GM23338 (cell line): ENCODE data around the gene OAS2. TPM values are rescaled to one million over a fixed set of nuclear protein-coding genes. Genes with fewer than 3 reads are reported as not detected.
A peak's percentile ranks its signal among the peaks of the same experiment; 100 is the strongest.

ENCODE experiments used
- ATAC-seq: fragments of 200-7000 bp; cut with Tn5 transposase; 3 replicates; pipeline ENCODE4 v1.9.1; 2020
- DNase-seq: peaks from one replicate; pipeline ENCODE4 v3.0.0-alpha.2; 2015; ENCODE audit warnings: low spot score
- H2AFZ ChIP-seq: fragments of 200-600 bp; sonication (generic); 2 replicates; pipeline ENCODE4 v1.8.0; 2016; ENCODE audit warnings: antibody characterized with exemption, mild to moderate bottlenecking, moderate library complexity
- H3F3A ChIP-seq: fragments of 200-600 bp; sonication (generic); replicated peaks from 2 replicates; pipeline ENCODE4 v1.8.0; 2017; ENCODE audit warnings: antibody characterized with exemption, mixed run types, low read depth
- H3K27ac ChIP-seq: fragments of 200-600 bp; sonication (generic); 2 replicates; pipeline ENCODE4 v1.6.1; 2016; ENCODE audit warnings: low read depth
- H3K27me3 ChIP-seq: fragments of 200-600 bp; sonication (generic); 2 replicates; pipeline ENCODE4 v1.8.0; 2016; ENCODE audit warnings: mild to moderate bottlenecking, mixed run types, moderate library complexity; ENCODE audit not compliant: insufficient read depth
- H3K36me3 ChIP-seq: fragments of 200-600 bp; sonication (generic); 2 replicates; pipeline ENCODE4 v1.8.0; 2016; ENCODE audit warnings: mild to moderate bottlenecking; ENCODE audit not compliant: insufficient read depth
- H3K4me1 ChIP-seq: fragments of 200-600 bp; sonication (generic); 2 replicates; pipeline ENCODE4 v1.8.0; 2016; ENCODE audit warnings: mild to moderate bottlenecking, moderate library complexity; ENCODE audit not compliant: insufficient read depth
- H3K4me2 ChIP-seq: fragments of 200-600 bp; sonication (generic); 2 replicates; pipeline ENCODE4 v1.7.1; 2017; ENCODE audit warnings: mixed run types
- H3K4me3 ChIP-seq: fragments of 200-600 bp; sonication (generic); 2 replicates; pipeline ENCODE4 v1.6.1; 2016; ENCODE audit warnings: mixed run types
- H3K79me2 ChIP-seq: fragments of 200-600 bp; sonication (generic); replicated peaks from 2 replicates; pipeline ENCODE4 v1.8.0; 2017; ENCODE audit warnings: mild to moderate bottlenecking; ENCODE audit not compliant: insufficient read depth
- H3K9me2 ChIP-seq: fragments of 200-600 bp; sonication (generic); 2 replicates; pipeline ENCODE4 v1.8.0; 2017; ENCODE audit not compliant: insufficient read depth
- H4K20me1 ChIP-seq: fragments of 200-600 bp; sonication (generic); replicated peaks from 2 replicates; pipeline ENCODE4 v1.8.0; 2017; ENCODE audit warnings: mild to moderate bottlenecking; ENCODE audit not compliant: insufficient read depth
- H3K27ac Mint-ChIP-seq: 2 replicates; pipeline ENCODE4 v1.8.0; 2020; ENCODE audit warnings: inconsistent platforms, mild to moderate bottlenecking, moderate library complexity, mixed read lengths
- H3K27me3 Mint-ChIP-seq: 3 replicates; pipeline ENCODE4 v1.8.0; 2022; ENCODE audit warnings: low read depth, mild to moderate bottlenecking, moderate library complexity, mixed read lengths, inconsistent platforms; ENCODE audit not compliant: insufficient read depth, poor library complexity
- H3K36me3 Mint-ChIP-seq: 3 replicates; pipeline ENCODE4 v1.8.0; 2021; ENCODE audit warnings: low read depth, mild to moderate bottlenecking, inconsistent platforms, moderate library complexity, mixed read lengths
- H3K4me1 Mint-ChIP-seq: 3 replicates; pipeline ENCODE4 v1.8.0; 2020; ENCODE audit warnings: mild to moderate bottlenecking, inconsistent platforms, mixed read lengths
- H3K4me3 Mint-ChIP-seq: 3 replicates; pipeline ENCODE4 v1.8.0; 2021; ENCODE audit warnings: moderate library complexity, mild to moderate bottlenecking, inconsistent platforms, mixed read lengths
- H3K9me3 Mint-ChIP-seq: 3 replicates; pipeline ENCODE4 v1.8.0; 2020; ENCODE audit warnings: moderate library complexity, mild to moderate bottlenecking, inconsistent platforms, mixed read lengths
- CTCF ChIP-seq, 2 experiments: fragments of 200-600 bp in 1 of 2; sonication (generic) in 1 of 2; conservative IDR thresholded peaks; 2 replicates each; pipeline versions ENCODE4 v1.5.1 to v1.6.1; 2016 to 2017; ENCODE audit warnings: antibody characterized with exemption in 2 of 2, low read depth in 2 of 2, mild to moderate bottlenecking in 2 of 2, moderate library complexity in 1 of 2
- ETS1 ChIP-seq: IDR thresholded peaks from 2 replicates; pipeline ENCODE4 v1.6.1; 2016; ENCODE audit warnings: antibody characterized with exemption
- EZH2 ChIP-seq: fragments of 200-600 bp; sonication (generic); IDR thresholded peaks from one replicate; pipeline ENCODE4 v1.8.0; 2017; ENCODE audit warnings: antibody characterized with exemption, mild to moderate bottlenecking, low read depth; ENCODE audit not compliant: unreplicated experiment
- JUNB ChIP-seq: IDR thresholded peaks from one replicate; pipeline ENCODE4 v1.6.1; 2016; ENCODE audit warnings: antibody characterized with exemption; ENCODE audit not compliant: unreplicated experiment
- POLR2AphosphoS5 ChIP-seq: IDR thresholded peaks from 2 replicates; pipeline ENCODE4 v1.6.1; 2016; ENCODE audit warnings: antibody characterized with exemption, low read depth
- REST ChIP-seq: IDR thresholded peaks from one replicate; pipeline ENCODE4 v1.6.1; 2018; ENCODE audit warnings: antibody characterized with exemption; ENCODE audit not compliant: unreplicated experiment
- ZNF114 ChIP-seq: fragments of 250-450 bp; sonication (Bioruptor Pico); IDR thresholded peaks from 2 replicates; pipeline ENCODE4 v1.5.0; 2020; ENCODE audit warnings: mild to moderate bottlenecking, moderate library complexity
- ZNF331 ChIP-seq: fragments of 250-450 bp; sonication (Bioruptor Pico); IDR thresholded peaks from 2 replicates; pipeline ENCODE4 v1.5.0; 2020; ENCODE audit warnings: low read depth, mild to moderate bottlenecking, moderate library complexity
- polyA plus RNA-seq: library from polyadenylated mRNA; unstranded; fragments of >200 nt; fragmentation: Nextera tagmentation; extraction: Ambion mirVana; gene quantifications from 2 replicates; pipeline ENCODE4 v1.2.1, GENCODE V29; 2016
- total RNA-seq: library from RNA; depleted of rRNA; stranded (reverse); fragments of >200 nt; shearing (Covaris generic); gene quantifications from 2 replicates; pipeline ENCODE4 v1.2.3, GENCODE V29; 2014

Gene OAS2
- total and polyA plus RNA-seq, 2 experiments from 2014 or later, result 0.10 TPM; not detected in 1

- Histone ChIP-seq H3F3A (no peaks in the 10 kb centered on the region), H4K20me1 (0 out of 2 replicates have a peak, but pooled peaks cover 2% of the 10 kb centered on the region), H3K79me2 (no peaks in the 10 kb centered on the region), H3K27me3 (peaks cover 7% of the 10 kb centered on the region), H3K9me2 (no peaks in the 10 kb centered on the region), H3K4me3 (no peak overlapping the region), H2AFZ (peak overlapping the region; percentile 88; the same call in 1 of the 2 replicates), H3K36me3 (no peaks in the 10 kb centered on the region), H3K4me2 (no peak overlapping the region), H3K4me1 (no peaks in the 10 kb centered on the region), H3K27ac (no peak overlapping the region)
- TF ChIP-seq ETS1 (no peak), ZNF114 (no peak), ZNF331 (CRISPR knock-in tag) (no peak), POLR2AphosphoS5 (no peak), CTCF (conservative IDR thresholded peaks at IDR 0.05; ENCODE audit: low read depth in 2 of 2) (peak; percentile 68 to 86)
- ATAC-seq (peak; percentile 96), DNase-seq (peak; percentile 79)
- Mint-ChIP-seq H3K36me3 (no peaks in the 10 kb centered on the region), H3K27me3 (peaks cover 13% of the 10 kb centered on the region), H3K9me3 (no peaks in the 10 kb centered on the region), H3K4me3 (no peak overlapping the region), H3K4me1 (no peaks in the 10 kb centered on the region; the same call in 1 of the 3 replicates), H3K27ac (no peak overlapping the region)
Observed at GRCh38 chr12:113049976-113050742, 71.8 kb downstream of the OAS2 start.

GRCh38 chr12:113050795-113051194 is 72.5 kb downstream of the OAS2 start:
- 0 out of 2 replicates have a peak, but pooled peaks cover 2% of the 10 kb centered on the region for H4K20me1 ChIP-seq
- H3K36me3 ChIP-seq, result no peaks in the 10 kb centered on the region
- no peaks in the 10 kb centered on the region for H3K79me2 ChIP-seq
- H3K27ac ChIP-seq, result no peak overlapping the region
- Mint-ChIP-seq H3K4me3 (no peak overlapping the region), H3K27ac (no peak overlapping the region), H3K36me3 (no peaks in the 10 kb centered on the region), H3K9me3 (no peaks in the 10 kb centered on the region), H3K4me1 (no peaks in the 10 kb centered on the region; the same call in 1 of the 3 replicates), H3K27me3 (peaks cover 19% of the 10 kb centered on the region)
- H2AFZ ChIP-seq, result no peak overlapping the region
- no peak overlapping the region for H3K4me2 ChIP-seq
- no peaks in the 10 kb centered on the region for H3K9me2 ChIP-seq
- H3K4me1 ChIP-seq, result no peaks in the 10 kb centered on the region
- no peak overlapping the region for H3K4me3 ChIP-seq
- no peaks in the 10 kb centered on the region for H3F3A ChIP-seq
- peaks cover 14% of the 10 kb centered on the region for H3K27me3 ChIP-seq
- DNase-seq (no peak), ATAC-seq (no peak)
- TF ChIP-seq EZH2 (no peak), REST (no peak), JUNB (no peak)
